ENCODE data around the gene PSMB11. TPM values are rescaled to one million over a fixed set of nuclear protein-coding genes. Genes with fewer than 3 reads are reported as not detected.

Gene PSMB11
- total and polyA plus RNA-seq, 2 donors (not counting 3 experiments of a cell fraction or from before 2014, with no cell fraction given) = not detected

DNA sequence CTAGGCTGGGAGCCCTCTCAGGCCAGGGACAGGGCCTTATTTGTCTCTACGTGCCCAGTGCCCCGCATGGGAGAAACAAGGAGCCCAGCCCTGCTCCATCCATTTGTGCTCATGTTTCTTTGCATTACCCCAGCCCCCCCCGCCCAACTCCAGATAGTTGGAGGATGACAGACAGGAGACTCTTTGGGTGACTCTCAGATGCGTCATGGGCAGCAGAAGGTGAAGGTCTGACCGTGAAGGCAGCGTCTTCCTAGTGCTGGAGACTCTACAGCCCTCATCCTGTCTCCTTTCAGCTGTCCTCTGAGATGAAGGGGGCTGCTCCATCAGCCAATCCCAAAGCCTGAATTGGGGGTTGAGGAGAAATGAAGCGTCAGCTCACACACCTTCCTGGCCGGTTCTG, 283 bp upstream of the PSMB11 start:
- Histone ChIP-seq H2AFZ (ENCODE audit: low read depth, low read length) (no peak overlapping the region), H3K79me2 (ENCODE audit: control insufficient read depth, insufficient read depth, low read length) (no peaks in the 10 kb centered on the region), H3K9me3 (replicated peaks; ENCODE audit: control insufficient read depth, insufficient read depth, low read length) (no peaks in the 10 kb centered on the region), H3K9me1 (replicated peaks; ENCODE audit: control insufficient read depth, extremely low read depth, insufficient read depth, low read length) (no peaks in the 10 kb centered on the region), H3K36me3 (ENCODE audit: control insufficient read depth in 2 of 2, extremely low read depth in 1 of 2, insufficient read depth in 2 of 2, low read length in 2 of 2) (no peaks in the 10 kb centered on the region), H3K4me3 (replicated peaks in 1 of 3; ENCODE audit: insufficient read depth in 1 of 3, low read depth in 1 of 3, low read length in 3 of 3) (no peak overlapping the region), H3K4me1 (ENCODE audit: control insufficient read depth, extremely low read depth, insufficient read depth, low read length) (peaks cover 31% of the 10 kb centered on the region), H3K9ac (replicated peaks; ENCODE audit: extremely low read depth, insufficient read depth, low read length) (no peak overlapping the region), H4K20me1 (replicated peaks; ENCODE audit: control insufficient read depth, extremely low read depth, insufficient read depth, low read length) (no peaks in the 10 kb centered on the region), H3K4me2 (ENCODE audit: insufficient read depth, low read length) (no peak overlapping the region), H3K27me3 (ENCODE audit: control insufficient read depth in 2 of 2, insufficient read depth in 2 of 2, low read length in 2 of 2) (no peaks in the 10 kb centered on the region), H3K27ac (ENCODE audit: insufficient read depth, low read depth, low read length) (no peak overlapping the region)
- FAIRE-seq (no peak), DNase-seq (ENCODE audit: low read depth, low spot score) (no peak)
- ChIA-PET CTCF (interaction anchor here (1.3 to 2.5 kb wide), 3 partner anchors 16 to 55 kb away, joined by 3 to 14 read pairs (median 6); partner anchors contain the start of gene CDH24), POLR2A (no interaction called here)
- TF ChIP-seq, protein P1, sequence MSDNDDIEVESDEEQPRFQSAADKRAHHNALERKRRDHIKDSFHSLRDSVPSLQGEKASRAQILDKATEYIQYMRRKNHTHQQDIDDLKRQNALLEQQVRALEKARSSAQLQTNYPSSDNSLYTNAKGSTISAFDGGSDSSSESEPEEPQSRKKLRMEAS (IDR thresholded peaks at IDR 0.05; ENCODE audit: insufficient read depth, insufficient read length) = no peak
- dilution Hi-C loops (cut with MboI; ENCODE audit: extremely low pct_ligation_motif_present, low sequenced_read_pairs) (no loop called here), intact Hi-C loops (cut with micrococcal nuclease) (no loop called here)
- no TSS peak for BruUV-seq (replicated peaks)

DNA sequence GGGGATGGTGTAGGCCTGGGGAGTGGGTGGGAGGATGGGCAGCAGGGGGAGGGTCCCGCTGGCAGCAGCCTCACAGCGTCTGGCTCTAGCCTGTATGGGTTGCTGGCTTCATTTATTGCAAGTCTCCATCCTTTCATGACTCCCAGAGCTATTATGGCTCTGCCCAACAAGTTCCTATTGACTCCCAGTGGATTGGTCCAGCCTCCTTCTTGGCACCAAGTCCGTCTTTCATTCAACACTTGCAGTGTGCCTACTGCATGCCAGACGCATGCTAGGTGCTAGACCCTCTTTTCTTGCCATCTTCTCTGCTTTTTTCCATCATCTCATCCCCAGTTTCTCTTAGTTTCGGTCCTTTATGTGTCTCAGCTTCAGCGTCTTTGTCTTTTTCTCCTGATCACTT, 1.1 kb downstream of the PSMB11 start:
- no peaks in the 10 kb centered on the region for H4K20me1 ChIP-seq (replicated peaks; ENCODE audit: control insufficient read depth, extremely low read depth, insufficient read depth, low read length)
- H3K9ac ChIP-seq (replicated peaks; ENCODE audit: extremely low read depth, insufficient read depth, low read length) = no peak overlapping the region
- no peaks in the 10 kb centered on the region for H3K9me1 ChIP-seq (replicated peaks; ENCODE audit: control insufficient read depth, extremely low read depth, insufficient read depth, low read length)
- dilution Hi-C loops (cut with MboI; ENCODE audit: extremely low pct_ligation_motif_present, low sequenced_read_pairs) (no loop called here), intact Hi-C loops (cut with micrococcal nuclease) (no loop called here)
- ChIA-PET POLR2A (no interaction called here), CTCF (interaction anchor here (1.1 to 2.5 kb wide), 5 partner anchors 14 to 57 kb away, joined by 3 to 14 read pairs (median 4); partner anchors contain the start of gene CDH24)
- no peak overlapping the region for H2AFZ ChIP-seq (ENCODE audit: low read depth, low read length)
- no peak overlapping the region for H3K4me2 ChIP-seq (ENCODE audit: insufficient read depth, low read length)
- no peaks in the 10 kb centered on the region for H3K79me2 ChIP-seq (ENCODE audit: control insufficient read depth, insufficient read depth, low read length)
- FAIRE-seq (no peak), DNase-seq (ENCODE audit: low read depth, low spot score) (no peak)
- H3K4me1 ChIP-seq (ENCODE audit: control insufficient read depth, extremely low read depth, insufficient read depth, low read length) = peaks cover 41% of the 10 kb centered on the region
- H3K27me3 ChIP-seq (ENCODE audit: control insufficient read depth in 2 of 2, insufficient read depth in 2 of 2, low read length in 2 of 2) = no peaks in the 10 kb centered on the region
- TF ChIP-seq POLR2AphosphoS5 (IDR thresholded peaks at IDR 0.05; ENCODE audit: insufficient read depth, low read depth, low read length) (no peak), FOS (IDR thresholded peaks at IDR 0.05; ENCODE audit: borderline replicate concordance, insufficient read depth, low read length) (no peak)
- no peaks in the 10 kb centered on the region for H3K36me3 ChIP-seq (ENCODE audit: control insufficient read depth in 2 of 2, extremely low read depth in 1 of 2, insufficient read depth in 2 of 2, low read length in 2 of 2)
- H3K27ac ChIP-seq (ENCODE audit: insufficient read depth, low read depth, low read length) = no peak overlapping the region
- no peak overlapping the region for H3K4me3 ChIP-seq (replicated peaks in 1 of 3; ENCODE audit: insufficient read depth in 1 of 3, low read depth in 1 of 3, low read length in 3 of 3)
- no TSS peak for BruUV-seq (replicated peaks)
- H3K9me3 ChIP-seq (replicated peaks; ENCODE audit: control insufficient read depth, insufficient read depth, low read length) = no peaks in the 10 kb centered on the region
